GM21528 (cell line): ENCODE data around the gene TCHP.

ENCODE experiments used
- ATAC-seq: cut with Tn5 transposase; IDR thresholded peaks from one replicate; pipeline ENCODE4 v1.9.1; 2021; ENCODE audit warnings: mild to moderate bottlenecking, moderate library complexity; ENCODE audit not compliant: unreplicated experiment, low FRiP score

The TCHP gene

GRCh38 chr12:109930028-109930800, 30.1 kb downstream of the TCHP start:
- no peak for ATAC-seq

DNA sequence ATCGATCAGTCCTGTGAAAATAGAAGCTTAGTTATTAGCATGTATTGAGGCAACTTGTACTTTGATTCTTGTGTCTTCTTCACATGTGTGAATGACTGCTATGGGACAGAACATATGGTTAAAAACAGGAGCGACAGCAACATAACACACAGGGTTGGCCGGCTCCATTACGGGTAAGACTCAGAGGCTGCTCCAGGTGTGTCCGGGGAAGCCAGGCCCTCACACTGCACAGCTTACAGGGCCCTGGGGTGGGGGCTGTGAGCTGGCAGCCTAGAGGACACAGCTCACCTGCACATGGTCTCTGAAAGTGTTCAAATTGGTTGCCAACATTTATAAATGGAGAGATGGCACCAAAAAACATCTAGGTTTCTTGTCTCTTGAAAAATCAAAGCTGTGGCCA, 31.1 kb downstream of the TCHP start:
- no peak for ATAC-seq

DNA sequence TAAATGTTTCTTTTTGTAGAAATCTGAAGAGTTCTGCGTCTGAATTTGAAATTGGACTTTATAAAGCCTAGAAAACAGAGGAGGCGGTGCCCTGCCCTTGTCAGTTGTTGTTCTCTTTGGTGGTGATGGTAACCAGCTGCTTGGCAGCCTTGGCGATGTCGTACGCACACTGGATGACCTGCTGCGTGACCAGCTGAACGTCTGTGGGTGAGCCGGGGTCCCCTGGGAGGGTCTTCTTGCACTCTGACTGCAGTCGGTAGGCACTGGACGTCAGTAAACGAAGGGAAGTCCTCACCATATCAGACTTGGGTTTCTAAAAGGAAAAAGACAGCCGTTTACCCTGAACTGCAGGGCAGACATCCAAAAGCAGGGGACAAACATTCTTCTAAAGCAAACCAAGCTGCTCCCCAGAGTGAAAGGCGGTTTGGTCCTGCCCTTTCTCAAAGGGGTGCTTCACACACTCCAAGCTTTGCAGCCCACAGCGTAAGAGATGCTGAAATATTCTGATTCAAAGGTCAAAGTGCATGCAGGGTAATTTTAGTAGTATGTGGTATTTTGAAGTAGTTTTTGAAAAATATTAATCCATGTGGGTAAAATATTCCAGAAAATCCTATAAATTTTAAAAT, 32.9 kb downstream of the TCHP start:
- ATAC-seq = no peak

DNA sequence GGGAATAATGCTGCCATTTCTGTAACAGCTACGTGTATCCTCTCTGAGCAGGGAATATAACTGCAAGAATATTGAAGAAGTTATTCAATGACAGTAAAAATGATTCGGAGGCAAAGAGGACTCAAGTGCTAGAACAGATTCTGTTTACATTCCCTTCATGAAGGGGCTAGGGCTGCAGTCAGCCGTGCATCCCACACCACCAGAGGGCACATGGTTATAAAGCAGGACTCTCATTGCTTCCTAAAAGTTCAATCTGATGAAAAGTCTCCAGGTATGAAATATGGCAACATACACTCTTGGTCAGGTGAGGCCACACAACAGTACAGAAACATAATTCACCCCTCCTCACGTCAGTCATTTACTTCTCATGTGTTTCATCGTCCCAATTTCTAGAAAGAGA, 34.0 kb downstream of the TCHP start:
- ATAC-seq = no peak

- no peak for ATAC-seq
Observed at GRCh38 chr12:109937371-109937770, 37.3 kb downstream of the TCHP start.

- ATAC-seq = no peak
Observed at GRCh38 chr12:109938947-109939346, 38.9 kb downstream of the TCHP start.

DNA sequence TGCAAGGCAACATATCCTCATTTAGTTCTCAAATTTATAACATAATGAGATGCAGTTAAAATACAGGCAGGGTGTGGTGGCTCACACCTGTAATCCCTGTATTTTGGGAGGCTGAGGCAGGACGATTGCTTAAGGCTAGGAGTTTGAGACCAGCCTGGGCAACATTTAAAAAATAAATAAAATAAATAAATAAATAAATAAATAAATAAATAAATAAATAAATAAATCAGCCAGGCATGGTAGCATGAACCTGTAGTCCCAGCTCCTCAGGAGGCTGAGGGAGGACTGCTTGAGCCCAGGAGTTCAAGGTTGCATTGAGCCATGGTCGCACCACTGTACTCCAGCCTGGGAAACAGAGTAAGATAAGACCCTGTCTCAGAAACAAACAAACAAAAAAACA, 39.4 kb downstream of the TCHP start:
- ATAC-seq = no peak

DNA sequence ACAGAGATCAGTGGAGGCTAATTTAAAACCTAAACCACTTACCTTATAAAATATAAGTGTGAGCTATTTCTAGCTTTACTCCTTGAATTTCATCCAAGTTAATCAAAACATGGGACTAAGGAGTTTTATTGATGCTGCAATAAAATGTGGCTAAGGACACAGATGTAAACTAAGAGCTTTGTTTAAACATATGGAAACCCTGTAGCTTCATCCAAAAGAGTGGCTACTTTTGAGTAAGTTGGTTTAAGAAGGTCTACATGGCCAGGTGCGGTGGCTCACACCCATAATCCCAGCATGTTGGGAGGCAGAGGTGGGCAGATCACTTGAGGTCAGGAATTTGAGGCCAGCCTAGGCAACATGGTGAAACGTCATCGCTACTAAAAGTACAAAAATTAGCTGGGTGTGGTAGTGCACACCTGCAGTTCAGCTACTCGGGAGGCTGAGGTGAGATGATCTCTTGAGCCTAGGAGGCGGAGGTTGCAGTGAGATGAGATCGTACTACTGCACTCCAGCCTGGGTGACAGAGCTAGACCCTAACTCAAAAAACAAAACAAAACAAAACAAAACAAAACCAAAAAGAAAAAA, 40.4 kb downstream of the TCHP start:
- no peak for ATAC-seq

- ATAC-seq = no peak
Observed at GRCh38 chr12:109943811-109944210, 43.7 kb downstream of the TCHP start.

GRCh38 chr12:109944561-109945359, 44.7 kb downstream of the TCHP start:
- no peak for ATAC-seq

DNA sequence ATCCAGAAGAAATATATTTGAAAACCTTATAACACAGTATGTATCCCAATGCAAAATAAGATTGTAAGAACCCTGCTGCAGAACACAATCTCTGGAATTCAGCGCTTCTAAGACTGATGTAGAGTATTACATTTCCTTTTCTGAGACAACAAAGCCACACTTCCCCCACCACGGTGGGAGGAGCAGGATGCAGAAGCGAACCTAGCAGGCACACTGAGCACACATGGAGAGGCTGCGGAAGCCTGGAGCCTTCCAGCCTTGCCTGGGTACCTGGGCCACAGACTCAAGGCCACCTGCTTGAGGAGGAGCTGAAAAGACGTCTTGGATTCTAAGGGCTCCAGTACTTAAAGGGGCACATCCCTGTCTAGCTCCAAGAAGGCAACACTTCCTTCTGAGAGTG, 46.4 kb downstream of the TCHP start:
- ATAC-seq = no peak

DNA sequence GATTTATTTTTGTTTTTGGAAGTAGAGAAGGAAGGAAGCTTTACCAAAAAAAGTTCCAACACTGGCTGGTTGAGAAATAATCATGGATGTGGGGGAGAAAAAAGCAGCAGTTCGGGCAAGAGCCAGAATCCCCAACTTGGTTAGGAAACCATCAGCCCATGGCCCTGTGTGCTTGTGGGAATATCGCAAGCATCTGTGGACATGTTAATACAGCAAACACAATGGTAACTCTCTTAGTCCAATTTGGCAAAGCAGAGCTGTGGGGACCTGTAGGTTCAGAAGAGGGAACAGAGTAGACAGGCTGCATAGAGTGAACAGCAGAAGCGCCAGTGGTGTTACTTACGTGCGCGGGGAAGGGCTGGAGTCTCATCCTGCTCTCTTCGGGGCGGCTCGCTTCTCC, 46.8 kb downstream of the TCHP start:
- no peak for ATAC-seq

- ATAC-seq = no peak
Observed at GRCh38 chr12:109947521-109947920, 47.4 kb downstream of the TCHP start.

DNA sequence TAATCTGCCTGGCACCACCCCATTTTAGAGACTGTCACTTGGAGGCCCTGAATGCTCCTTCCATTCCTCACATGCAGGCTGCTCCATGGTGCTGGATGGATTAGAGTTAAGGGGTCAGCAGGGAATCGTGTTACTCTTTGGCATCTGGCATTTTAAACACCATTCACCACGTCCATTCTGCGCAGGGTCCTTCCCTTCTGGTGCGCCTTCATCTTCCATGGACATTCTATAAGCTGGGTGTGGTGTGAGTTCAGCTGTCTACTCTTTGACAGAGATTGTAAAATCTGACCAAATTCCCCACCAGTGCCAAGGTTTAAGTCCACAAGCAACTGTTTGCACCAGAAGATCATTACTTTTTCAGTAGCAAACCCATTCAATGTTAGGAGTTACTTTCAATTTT, 48.3 kb downstream of the TCHP start:
- ATAC-seq = no peak

DNA sequence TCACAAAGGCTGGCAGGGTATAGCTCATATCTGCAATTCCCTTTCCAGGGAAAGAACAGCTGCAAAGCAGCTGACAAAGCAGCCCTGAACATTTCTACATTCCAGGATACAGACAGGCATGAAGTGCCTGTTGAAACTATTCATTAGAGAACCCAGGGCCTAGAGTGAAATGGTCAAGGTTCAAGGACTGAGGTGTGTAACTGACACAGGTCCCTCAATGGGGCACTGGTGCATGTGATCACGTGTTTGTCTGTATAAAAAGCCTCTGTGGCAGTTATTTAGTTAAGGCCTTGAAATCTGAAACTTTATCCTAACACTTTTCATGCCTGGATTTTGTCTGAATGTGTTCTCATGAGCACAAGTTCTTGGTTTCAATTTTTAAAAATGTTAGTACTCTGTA, 49.0 kb downstream of the TCHP start:
- ATAC-seq = no peak

- no peak for ATAC-seq
Observed at GRCh38 chr12:109950625-109951024, 50.6 kb downstream of the TCHP start.

DNA sequence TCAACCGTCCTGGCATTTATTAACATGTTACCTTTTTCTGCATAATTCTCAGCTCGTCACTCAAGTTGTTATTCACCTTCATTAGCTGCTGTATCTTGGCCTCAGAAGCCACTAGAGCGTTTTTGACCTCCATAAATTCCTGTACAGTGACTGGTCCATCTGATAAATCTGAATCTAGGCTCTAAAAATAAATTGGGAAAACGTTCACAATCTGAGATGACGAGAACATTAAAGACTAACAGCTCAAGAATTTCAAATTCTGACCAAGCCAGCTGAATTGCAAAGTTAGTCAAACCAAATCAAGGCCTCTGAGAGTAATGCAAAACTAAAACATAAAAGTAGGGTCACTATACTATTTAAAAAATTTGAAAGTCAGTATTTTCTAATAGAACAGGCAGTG, 51.1 kb downstream of the TCHP start:
- ATAC-seq = no peak

GRCh38 chr12:109951751-109952150, 51.7 kb downstream of the TCHP start:
- ATAC-seq = no peak

- no peak for ATAC-seq
Observed at GRCh38 chr12:109952160-109952858, 52.2 kb downstream of the TCHP start.

DNA sequence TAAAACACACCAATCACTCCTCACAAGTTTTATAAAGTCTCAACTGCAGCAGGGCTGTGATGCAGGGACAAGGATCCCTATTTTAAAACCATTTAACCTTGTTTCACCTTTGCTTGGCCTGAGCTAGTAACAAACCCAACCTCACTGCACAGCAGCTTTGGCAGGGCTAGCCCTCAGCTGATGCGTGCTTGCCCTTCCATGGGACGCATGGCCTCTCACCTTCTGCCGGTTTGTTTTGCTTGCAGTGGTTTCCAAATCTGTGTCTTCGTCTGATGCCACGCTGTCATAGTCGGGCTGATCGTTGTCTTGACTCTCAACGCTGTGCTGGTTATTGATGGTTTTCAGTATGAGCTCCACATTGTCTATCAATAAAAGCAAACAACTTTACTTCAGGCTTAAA, 52.8 kb downstream of the TCHP start:
- no peak for ATAC-seq

DNA sequence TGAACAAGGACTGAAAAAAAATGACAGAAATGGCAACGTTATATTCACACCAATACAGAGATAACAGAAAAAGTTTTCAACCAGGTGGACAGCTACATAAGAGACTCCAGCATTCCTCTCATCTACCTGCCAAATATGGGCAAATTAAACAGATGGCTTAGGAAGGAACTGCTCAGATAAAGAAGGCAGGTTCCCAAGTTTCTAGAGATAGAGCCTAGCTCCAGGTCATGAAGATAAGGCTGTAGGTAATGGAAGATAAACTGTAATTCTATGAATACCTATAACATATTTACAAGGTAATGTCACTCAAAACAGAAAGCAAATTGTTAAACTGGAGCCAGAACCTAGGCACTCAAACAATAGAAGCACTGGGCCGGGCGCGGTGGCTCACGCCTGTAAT, 53.6 kb downstream of the TCHP start:
- ATAC-seq = no peak
